ENCODE results near the gene RHEB.

The RHEB gene

DNA sequence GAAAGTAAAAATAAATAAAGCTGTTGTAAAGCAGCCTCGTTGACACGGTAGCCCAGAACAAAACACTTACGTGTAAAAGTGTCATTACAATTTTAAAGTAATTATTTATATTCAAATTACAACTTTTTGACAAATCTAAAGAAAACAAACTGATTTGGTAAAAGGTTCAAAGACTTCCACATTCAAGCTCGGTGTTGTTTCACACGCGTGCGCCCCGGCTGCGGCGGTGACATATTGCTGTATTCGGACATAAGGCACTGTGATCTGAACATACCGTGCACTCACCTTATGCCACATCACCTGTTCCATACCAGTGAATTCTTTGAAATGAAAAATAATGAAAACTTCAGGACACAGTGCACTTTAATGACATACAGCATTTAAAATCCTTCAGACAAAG is 36.9 kb upstream of the RHEB start:
- Histone ChIP-seq H3K4me1 (no peaks in the 10 kb centered on the region), H3K36me3 (no peaks in the 10 kb centered on the region), H3K9me3 (no peaks in the 10 kb centered on the region), H3K27me3 (no peaks in the 10 kb centered on the region), H3K4me3 (ENCODE audit: low read depth, low read length) (no peak overlapping the region)
- TF ChIP-seq, protein P1, sequence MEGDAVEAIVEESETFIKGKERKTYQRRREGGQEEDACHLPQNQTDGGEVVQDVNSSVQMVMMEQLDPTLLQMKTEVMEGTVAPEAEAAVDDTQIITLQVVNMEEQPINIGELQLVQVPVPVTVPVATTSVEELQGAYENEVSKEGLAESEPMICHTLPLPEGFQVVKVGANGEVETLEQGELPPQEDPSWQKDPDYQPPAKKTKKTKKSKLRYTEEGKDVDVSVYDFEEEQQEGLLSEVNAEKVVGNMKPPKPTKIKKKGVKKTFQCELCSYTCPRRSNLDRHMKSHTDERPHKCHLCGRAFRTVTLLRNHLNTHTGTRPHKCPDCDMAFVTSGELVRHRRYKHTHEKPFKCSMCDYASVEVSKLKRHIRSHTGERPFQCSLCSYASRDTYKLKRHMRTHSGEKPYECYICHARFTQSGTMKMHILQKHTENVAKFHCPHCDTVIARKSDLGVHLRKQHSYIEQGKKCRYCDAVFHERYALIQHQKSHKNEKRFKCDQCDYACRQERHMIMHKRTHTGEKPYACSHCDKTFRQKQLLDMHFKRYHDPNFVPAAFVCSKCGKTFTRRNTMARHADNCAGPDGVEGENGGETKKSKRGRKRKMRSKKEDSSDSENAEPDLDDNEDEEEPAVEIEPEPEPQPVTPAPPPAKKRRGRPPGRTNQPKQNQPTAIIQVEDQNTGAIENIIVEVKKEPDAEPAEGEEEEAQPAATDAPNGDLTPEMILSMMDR (IDR thresholded peaks at IDR 0.05; ENCODE audit: low read depth, low read length), result no peak
- no peak for DNase-seq

DNA sequence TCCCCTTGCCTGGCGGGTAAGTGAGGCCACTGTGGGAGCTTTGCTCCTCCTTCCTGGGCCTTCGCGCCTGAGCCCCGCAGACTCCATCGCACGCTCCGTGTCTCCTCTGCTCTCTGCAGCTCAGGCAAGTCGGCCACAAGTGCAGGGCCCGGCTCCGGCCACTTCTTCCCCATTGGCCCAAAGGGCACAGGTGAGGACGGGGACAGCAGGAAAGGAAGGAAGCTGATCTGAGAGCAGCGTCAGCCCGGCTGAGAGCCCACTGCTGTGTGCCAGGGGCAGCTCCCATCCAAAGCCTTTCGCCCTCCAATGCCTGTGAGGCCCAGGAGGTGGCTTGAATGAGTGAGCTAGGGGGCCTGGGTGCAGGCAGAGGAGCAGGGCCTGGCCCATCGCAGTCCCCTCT is 33.7 kb upstream of the RHEB start:
- no peaks in the 10 kb centered on the region for H3K9me3 ChIP-seq
- no peak overlapping the region for H3K4me3 ChIP-seq (ENCODE audit: low read depth, low read length)
- DNase-seq, result no peak
- TF ChIP-seq, protein P1 (IDR thresholded peaks at IDR 0.05; ENCODE audit: low read depth, low read length), result no peak
- H3K36me3 ChIP-seq, result no peaks in the 10 kb centered on the region
- H3K4me1 ChIP-seq, result no peaks in the 10 kb centered on the region
- H3K27me3 ChIP-seq, result no peaks in the 10 kb centered on the region

DNA sequence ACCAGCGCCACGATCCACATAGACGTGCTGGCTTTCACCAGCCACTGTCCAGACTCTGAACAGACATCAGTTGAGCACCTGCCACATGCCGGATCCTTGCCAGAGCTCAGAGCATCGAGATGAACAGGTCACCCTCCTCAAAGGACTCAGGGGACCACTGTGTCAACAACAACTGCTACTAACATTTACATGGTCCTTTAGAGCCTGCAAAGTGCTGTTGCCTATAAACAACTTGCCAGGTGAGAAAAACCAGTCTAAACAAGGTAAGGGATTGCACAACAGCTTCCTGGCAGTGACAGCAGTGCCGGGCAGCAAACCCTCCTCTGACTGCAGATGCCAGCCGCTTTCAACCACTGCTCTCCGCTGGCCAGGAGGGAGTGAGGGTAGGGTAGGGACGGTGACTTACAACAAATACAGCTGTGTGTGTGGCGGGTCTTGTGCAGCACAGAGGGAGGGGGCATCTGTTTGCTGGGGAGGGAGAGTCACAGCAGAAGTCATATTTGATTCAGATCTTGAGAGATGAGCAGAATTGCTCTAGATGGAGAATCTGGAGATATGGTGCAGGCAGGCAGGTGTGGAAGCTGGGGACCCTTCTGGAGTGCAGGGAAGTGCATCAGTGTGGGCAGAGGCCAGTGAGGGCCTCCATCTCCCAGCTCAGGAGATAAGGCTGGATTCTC is 32.8 kb upstream of the RHEB start:
- Histone ChIP-seq H3K4me1 (no peaks in the 10 kb centered on the region), H3K27me3 (no peaks in the 10 kb centered on the region), H3K4me3 (ENCODE audit: low read depth, low read length) (no peak overlapping the region), H3K9me3 (no peaks in the 10 kb centered on the region), H3K36me3 (no peaks in the 10 kb centered on the region)
- TF ChIP-seq, protein P1 (IDR thresholded peaks at IDR 0.05; ENCODE audit: low read depth, low read length), result no peak
- peak; percentile 38 for DNase-seq

DNA sequence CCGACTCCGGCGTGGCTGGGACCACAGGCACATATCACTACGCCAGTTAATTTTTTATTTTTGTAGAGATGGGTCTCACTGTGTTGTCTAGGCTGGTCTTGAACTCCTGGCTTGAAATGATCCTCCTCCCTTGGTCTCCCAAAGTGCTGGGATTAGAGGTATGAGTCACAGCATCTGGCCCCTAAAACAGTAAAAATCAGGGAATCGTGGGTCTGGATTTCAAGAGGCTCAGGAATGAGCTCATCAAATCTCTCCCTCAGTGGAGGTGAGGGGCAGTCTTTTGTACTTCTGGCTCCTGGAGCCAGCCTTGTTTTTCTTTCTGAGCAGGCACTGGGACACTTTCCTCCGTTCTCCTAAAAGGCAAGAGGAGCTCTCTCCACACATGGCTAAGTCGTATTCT is 32.1 kb upstream of the RHEB start:
- H3K27me3 ChIP-seq, result no peaks in the 10 kb centered on the region
- H3K4me3 ChIP-seq (ENCODE audit: low read depth, low read length), result no peak overlapping the region
- no peaks in the 10 kb centered on the region for H3K9me3 ChIP-seq
- TF ChIP-seq, protein P1 (IDR thresholded peaks at IDR 0.05; ENCODE audit: low read depth, low read length), result no peak
- H3K4me1 ChIP-seq, result no peaks in the 10 kb centered on the region
- H3K36me3 ChIP-seq, result no peaks in the 10 kb centered on the region
- no peak for DNase-seq

DNA sequence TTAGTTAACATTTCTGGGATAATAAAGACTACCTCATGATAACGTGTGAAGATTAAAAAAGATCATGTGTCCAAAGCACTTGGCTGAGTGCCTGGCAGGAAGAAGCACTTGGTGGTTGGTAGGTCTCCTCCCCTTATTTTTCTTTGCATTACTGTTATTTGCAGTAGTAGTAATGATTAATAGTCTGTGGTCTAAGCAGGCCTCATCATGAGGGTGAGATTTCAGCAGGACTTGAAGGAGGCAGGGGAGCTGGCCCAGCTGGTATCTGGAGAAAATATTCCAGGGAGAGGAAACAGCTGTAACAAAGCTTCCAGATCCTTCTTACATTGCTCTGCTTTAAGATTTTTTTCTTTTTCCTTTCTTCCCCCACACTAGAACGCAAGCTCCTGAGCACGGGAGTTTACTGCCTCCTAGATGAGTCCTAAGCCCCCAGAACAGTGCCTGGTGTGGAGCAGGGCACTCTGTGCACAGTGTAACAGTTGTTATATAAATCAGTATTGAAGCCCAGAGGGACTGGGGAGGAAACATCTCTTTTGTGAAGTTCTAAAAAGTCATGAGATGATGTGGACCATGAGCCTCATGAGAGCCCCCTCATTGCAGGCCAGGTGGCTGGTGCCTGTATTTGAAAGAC is 31.1 kb upstream of the RHEB start:
- Histone ChIP-seq H3K36me3 (no peaks in the 10 kb centered on the region), H3K4me1 (no peaks in the 10 kb centered on the region), H3K9me3 (no peaks in the 10 kb centered on the region), H3K4me3 (ENCODE audit: low read depth, low read length) (no peak overlapping the region), H3K27me3 (no peaks in the 10 kb centered on the region)
- TF ChIP-seq, protein P1 (IDR thresholded peaks at IDR 0.05; ENCODE audit: low read depth, low read length), result no peak
- no peak for DNase-seq

DNA sequence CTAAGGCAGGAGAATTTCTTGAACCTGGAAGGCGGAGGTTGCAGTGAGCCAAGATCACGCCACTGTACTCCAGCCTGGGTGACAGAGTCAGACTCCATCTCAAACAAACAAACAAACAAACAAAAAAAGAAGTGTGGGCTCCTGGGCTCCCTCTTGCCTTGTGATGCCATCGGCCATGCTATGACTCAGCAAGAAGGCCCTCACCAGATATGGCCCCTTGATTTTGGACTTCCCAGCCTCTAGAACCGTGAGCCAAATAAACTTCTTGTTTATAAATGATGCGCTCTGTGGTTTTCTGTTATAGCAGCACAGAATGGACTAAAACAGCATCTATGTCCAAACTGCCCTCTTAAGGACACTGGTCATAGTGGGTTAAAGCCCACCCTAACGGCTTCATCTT is 29.9 kb upstream of the RHEB start:
- Histone ChIP-seq H3K36me3 (no peaks in the 10 kb centered on the region), H3K4me1 (no peaks in the 10 kb centered on the region), H3K4me3 (ENCODE audit: low read depth, low read length) (no peak overlapping the region), H3K9me3 (no peaks in the 10 kb centered on the region), H3K27me3 (peaks cover 10% of the 10 kb centered on the region)
- DNase-seq, result no peak
- TF ChIP-seq, protein P1 (IDR thresholded peaks at IDR 0.05; ENCODE audit: low read depth, low read length), result no peak
